ENCODE measurements around the gene RAP1GAP.

DNA sequence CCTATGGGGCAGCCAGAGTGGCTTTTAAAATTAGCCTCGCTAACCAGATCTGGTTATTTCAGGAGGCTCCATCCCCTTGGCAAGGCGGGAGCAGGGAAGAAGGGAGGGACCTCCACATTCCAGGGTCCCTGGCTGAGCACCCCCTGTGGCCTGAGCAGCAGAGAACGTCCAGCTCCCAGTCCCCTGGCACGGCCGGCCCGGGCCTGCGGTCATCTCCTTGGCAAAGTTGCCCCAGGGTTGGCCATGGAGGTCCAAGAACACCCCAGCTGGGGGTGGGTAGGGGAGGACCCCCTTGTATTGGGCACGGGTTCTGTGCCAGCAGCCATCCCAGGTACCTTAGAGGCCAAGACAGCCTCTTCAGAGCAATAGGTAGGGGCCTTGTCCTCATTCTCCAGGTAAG, 75.9 kb downstream of the RAP1GAP start:
- TF ChIP-seq, protein P1, sequence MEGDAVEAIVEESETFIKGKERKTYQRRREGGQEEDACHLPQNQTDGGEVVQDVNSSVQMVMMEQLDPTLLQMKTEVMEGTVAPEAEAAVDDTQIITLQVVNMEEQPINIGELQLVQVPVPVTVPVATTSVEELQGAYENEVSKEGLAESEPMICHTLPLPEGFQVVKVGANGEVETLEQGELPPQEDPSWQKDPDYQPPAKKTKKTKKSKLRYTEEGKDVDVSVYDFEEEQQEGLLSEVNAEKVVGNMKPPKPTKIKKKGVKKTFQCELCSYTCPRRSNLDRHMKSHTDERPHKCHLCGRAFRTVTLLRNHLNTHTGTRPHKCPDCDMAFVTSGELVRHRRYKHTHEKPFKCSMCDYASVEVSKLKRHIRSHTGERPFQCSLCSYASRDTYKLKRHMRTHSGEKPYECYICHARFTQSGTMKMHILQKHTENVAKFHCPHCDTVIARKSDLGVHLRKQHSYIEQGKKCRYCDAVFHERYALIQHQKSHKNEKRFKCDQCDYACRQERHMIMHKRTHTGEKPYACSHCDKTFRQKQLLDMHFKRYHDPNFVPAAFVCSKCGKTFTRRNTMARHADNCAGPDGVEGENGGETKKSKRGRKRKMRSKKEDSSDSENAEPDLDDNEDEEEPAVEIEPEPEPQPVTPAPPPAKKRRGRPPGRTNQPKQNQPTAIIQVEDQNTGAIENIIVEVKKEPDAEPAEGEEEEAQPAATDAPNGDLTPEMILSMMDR (IDR thresholded peaks at IDR 0.05) = no peak
- no peak for TF ChIP-seq POLR2AphosphoS5 (IDR thresholded peaks at IDR 0.05)
